8988T (cell line): Measurements from ENCODE around the gene CEACAM16.
A peak's percentile ranks its signal among the peaks of the same experiment; 100 is the strongest.

Experiments used
- DNase-seq: peaks from one replicate; pipeline ENCODE4 v3.0.0; 2011

Gene CEACAM16

GRCh38 chr19:44726465-44726864 is 27.5 kb downstream of the CEACAM16 start:
- no peak for DNase-seq

- no peak for DNase-seq
Observed at GRCh38 chr19:44728178-44728577, 29.2 kb downstream of the CEACAM16 start.

- DNase-seq, result no peak
Observed at GRCh38 chr19:44729516-44730033, 30.6 kb downstream of the CEACAM16 start.

GRCh38 chr19:44731081-44731480 is 32.1 kb downstream of the CEACAM16 start:
- DNase-seq, result no peak

- no peak for DNase-seq
Observed at GRCh38 chr19:44731622-44732021, 32.7 kb downstream of the CEACAM16 start.

GRCh38 chr19:44732235-44733014 is 33.5 kb downstream of the CEACAM16 start:
- DNase-seq, result no peak

GRCh38 chr19:44734357-44734756 is 35.4 kb downstream of the CEACAM16 start:
- DNase-seq, result no peak

- DNase-seq, result no peak
Observed at GRCh38 chr19:44735011-44735410, 36.1 kb downstream of the CEACAM16 start.

- DNase-seq, result no peak
Observed at GRCh38 chr19:44737238-44738071, 38.5 kb downstream of the CEACAM16 start.

GRCh38 chr19:44738136-44738535 is 39.2 kb downstream of the CEACAM16 start:
- no peak for DNase-seq

GRCh38 chr19:44738603-44739558 is 39.9 kb downstream of the CEACAM16 start:
- no peak for DNase-seq

GRCh38 chr19:44740351-44740824 is 41.4 kb downstream of the CEACAM16 start:
- no peak for DNase-seq

GRCh38 chr19:44741258-44741731 is 42.3 kb downstream of the CEACAM16 start:
- DNase-seq, result no peak

GRCh38 chr19:44741841-44742329 is 42.9 kb downstream of the CEACAM16 start:
- DNase-seq, result peak; percentile 72

GRCh38 chr19:44742330-44743061 is 43.5 kb downstream of the CEACAM16 start:
- DNase-seq, result no peak

- no peak for DNase-seq
Observed at GRCh38 chr19:44744871-44745332, 46.0 kb downstream of the CEACAM16 start.

- DNase-seq, result no peak
Observed at GRCh38 chr19:44745341-44745831, 46.4 kb downstream of the CEACAM16 start.

GRCh38 chr19:44745887-44746600 is 47.1 kb downstream of the CEACAM16 start:
- no peak for DNase-seq

GRCh38 chr19:44746616-44746945 is 47.6 kb downstream of the CEACAM16 start:
- DNase-seq, result no peak

GRCh38 chr19:44746946-44747738 is 48.2 kb downstream of the CEACAM16 start:
- peak; percentile 79 for DNase-seq
